RWPE1 (cell line): ENCODE measurements around the gene CACNA1I.

Experiments
- CTCF ChIA-PET: fragments of 350-600 bp; sonication (Branson Sonifier 250); formaldehyde crosslinking; extraction: SDS; loops from one replicate; lab custom pipeline; 2021; lab: Yijun Ruan, JAX
- POLR2A ChIA-PET: fragments of 400-600 bp; formaldehyde crosslinking; extraction: SDS; loops from one replicate; lab custom pipeline; 2020; ENCODE audit warnings: antibody characterized with exemption; ENCODE audit not compliant: low non-redundant PET; lab: Yijun Ruan, JAX
- DNase-seq: peaks from one replicate; pipeline ENCODE4 v3.0.0; 2012; ENCODE audit warnings: low spot score
- H3K27ac ChIP-seq: fragments of 450-650 bp; 2 replicates; pipeline ENCODE4 v1.5.1; 2017
- CTCF ChIP-seq: fragments of 450-650 bp; conservative IDR thresholded peaks from 2 replicates; pipeline ENCODE4 v1.5.1; 2017; ENCODE audit warnings: low read depth, mild to moderate bottlenecking

The CACNA1I gene

GRCh38 chr22:39535357-39535725 lies 35.2 kb upstream of the CACNA1I start:
- CTCF ChIA-PET = interaction anchor here (0.5 to 3.2 kb wide), 11 partner anchors 25 to 1818 kb away, joined by 3 to 24 read pairs (median 4); no protein-coding TSS in a partner anchor
- DNase-seq = no peak
- H3K27ac ChIP-seq = no peak overlapping the region
- POLR2A ChIA-PET = interaction anchor here (1.0 kb wide), 1 partner anchor 811 kb away, joined by 3 read pairs; no protein-coding TSS in a partner anchor
- no peak for TF ChIP-seq CTCF

DNA sequence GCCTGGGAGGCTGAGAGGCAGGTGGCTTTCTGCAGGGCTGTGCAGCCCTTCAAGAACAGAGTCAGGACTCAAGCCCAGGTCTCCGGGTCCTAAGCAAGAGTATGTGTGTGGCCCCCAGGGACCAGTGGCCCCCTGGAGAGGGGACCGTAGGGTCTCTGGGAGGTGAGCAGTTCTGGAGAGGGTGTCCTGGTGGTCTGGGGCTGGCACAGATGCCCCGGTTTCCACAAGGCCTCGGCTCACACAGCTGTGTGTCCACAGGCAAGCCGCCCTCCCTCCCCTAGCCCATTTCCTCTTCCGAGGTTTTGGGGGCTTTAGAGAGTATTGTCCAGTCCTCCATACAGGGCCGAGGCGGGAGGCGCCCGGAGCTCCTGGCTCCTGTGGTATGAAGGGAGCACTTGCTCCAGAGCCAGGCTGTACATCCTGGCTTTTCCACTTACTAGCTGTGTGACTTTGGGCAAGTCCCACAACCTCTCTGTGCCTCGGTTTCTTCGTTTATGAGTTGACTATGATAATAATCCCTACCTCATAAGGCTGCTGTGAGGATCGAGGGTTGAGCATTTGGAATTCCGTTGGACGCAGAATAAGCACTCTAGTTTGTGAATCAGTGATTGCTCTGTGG lies 34.6 kb upstream of the CACNA1I start:
- H3K27ac ChIP-seq = no peak overlapping the region
- ChIA-PET POLR2A (no interaction called here), CTCF (interaction anchor here (0.5 to 3.2 kb wide), 2 partner anchors 489 to 787 kb away, joined by 4 to 24 read pairs; no protein-coding TSS in a partner anchor)
- DNase-seq = no peak
- no peak for TF ChIP-seq CTCF

DNA sequence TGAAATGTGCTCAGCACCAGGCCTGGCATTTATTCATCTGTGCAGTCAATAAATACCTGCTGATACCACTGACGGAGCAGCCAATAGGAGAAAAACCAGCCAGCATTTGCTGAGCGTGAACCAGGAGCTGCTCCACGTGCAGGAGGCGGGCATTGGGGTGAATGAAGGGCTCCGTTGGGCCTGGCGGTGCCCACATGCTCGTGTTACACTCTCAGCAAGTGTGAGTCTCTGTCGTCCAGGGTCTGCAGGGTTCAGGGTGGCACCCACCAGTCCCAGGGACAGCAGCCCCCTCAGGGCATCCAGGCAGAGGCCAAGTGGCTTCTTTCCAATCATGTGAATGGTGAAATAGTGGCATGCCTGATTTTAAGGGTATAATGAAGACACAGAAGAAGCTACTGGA lies 33.8 kb upstream of the CACNA1I start:
- DNase-seq = no peak
- CTCF ChIA-PET = interaction anchor here (0.5 to 3.2 kb wide), 4 partner anchors 488 to 787 kb away, joined by 4 to 24 read pairs (median 4); no protein-coding TSS in a partner anchor
- POLR2A ChIA-PET = no interaction called here
- TF ChIP-seq CTCF = no peak
- H3K27ac ChIP-seq = no peak overlapping the region

DNA sequence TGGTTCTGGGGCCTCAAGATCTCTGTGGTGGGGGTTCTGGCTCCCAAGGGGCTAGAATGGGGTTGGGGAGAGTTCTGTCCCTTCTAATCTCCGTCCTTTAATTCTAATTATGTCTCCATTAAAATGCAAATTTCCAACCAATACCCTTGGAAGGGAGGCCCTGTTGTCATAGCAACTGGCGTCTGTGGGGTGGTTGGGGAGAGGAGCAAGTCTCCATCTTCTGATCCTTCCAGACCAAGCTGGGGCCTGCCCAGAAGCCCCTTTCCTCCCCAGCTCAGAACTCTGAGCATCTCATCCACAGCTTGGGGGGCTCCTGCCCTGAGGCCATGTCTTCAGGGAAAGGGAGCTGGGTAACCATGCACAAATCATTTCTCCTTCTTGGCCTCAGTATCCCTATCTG lies 32.6 kb upstream of the CACNA1I start:
- CTCF ChIA-PET = no interaction called here
- H3K27ac ChIP-seq = no peak overlapping the region
- POLR2A ChIA-PET = no interaction called here
- no peak for TF ChIP-seq CTCF
- no peak for DNase-seq

GRCh38 chr22:39543095-39543494 lies 27.5 kb upstream of the CACNA1I start:
- TF ChIP-seq CTCF = peak; percentile 42
- no peak for DNase-seq
- no peak overlapping the region for H3K27ac ChIP-seq
- POLR2A ChIA-PET = no interaction called here
- CTCF ChIA-PET = interaction anchor here (0.8 kb wide), 1 partner anchor 494 kb away, joined by 3 read pairs; no protein-coding TSS in a partner anchor

DNA sequence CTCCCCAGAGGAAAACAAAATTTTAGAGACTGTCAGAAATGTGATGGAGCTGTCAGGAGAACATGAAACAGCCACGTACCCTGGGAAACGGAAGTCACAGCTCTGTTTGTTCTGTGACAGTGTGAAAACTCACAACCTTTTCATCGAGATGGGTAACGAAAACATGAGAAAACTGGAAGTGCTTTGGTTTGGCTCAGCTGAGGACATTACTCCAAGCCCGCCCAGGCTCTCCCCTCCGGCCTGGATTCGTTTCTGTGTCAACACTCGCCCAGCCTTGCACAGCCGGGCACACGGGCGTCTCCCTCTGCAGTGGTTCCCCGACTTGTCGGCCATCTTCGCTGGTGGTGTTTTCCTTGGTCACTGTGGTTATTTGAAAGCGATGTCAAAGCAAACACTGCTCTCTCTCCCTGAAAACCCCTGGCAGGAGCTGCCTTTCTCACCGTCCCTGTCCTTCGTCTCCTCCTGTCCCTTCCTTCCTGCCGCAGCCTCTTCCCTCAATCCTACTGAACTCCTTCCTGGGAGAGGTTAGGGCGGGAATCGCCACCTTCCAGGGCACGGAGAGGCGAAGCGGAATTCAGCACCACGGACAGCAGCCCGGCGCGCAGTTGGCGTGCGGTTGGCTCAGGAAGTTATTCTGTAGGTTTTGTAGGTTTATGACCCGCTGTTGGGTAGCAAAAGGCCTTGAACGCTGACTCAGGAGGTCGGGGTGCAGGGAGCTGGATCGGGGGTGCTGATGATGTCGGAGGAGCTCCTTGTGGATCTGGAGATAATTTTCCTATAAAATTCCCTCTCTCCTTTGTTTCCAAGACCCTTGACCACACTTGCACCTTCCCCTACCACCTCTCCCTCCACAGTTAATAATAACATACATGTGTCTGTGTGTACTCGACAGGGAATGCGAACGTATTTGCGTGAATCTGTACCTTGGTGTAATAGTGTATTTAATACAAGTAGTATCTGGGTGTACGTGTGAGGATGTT lies 24.9 kb upstream of the CACNA1I start:
- DNase-seq = peak; percentile 16
- TF ChIP-seq CTCF = no peak
- ChIA-PET POLR2A (no interaction called here), CTCF (interaction anchor here (0.6 kb wide), 1 partner anchor 267 kb away, joined by 4 read pairs; no protein-coding TSS in a partner anchor)
- H3K27ac ChIP-seq = no peak overlapping the region
